ENCODE results near the gene RASL10B. TPM values are rescaled to one million over a fixed set of nuclear protein-coding genes. Genes with fewer than 3 reads are reported as not detected.

Gene RASL10B
- total and polyA plus RNA-seq, 2 experiments from 2014 or later: 0.11 to 0.54 TPM

DNA sequence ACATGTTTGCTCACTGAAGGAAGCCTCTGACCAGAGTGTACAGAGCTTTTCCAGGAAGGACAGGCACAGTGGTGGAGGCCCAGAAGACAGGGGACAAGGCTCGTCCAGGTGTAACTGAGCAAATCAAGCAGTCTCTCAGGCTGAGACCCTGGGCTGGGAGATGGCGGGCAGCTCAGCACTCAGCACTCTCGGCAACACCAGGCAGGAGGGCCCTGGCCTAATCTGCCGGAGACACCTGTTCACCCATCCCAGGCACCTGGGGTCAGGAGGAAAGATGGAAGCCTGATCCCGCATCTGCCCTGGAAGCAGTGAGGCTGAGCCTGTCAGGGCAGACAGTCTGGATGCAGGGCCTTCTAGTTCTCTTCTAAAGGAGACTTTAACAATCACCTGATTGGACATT lies 4.8 kb downstream of the RASL10B start:
- 82 to 84% methylated on average over 5 of the region's 5 CpGs for WGBS, 2 experiments (ENCODE audit: low coverage in 1 of 2, low lambda C conversion rate in 2 of 2, missing lambda C conversion rate in 2 of 2)
- Histone ChIP-seq H3K79me2 (ENCODE audit: insufficient read depth) (no peaks in the 10 kb centered on the region), H4K20me1 (ENCODE audit: insufficient read depth) (no peaks in the 10 kb centered on the region), H3K9me2 (ENCODE audit: insufficient read depth) (no peaks in the 10 kb centered on the region), H3K27ac (no peak overlapping the region), H3K9ac (no peak overlapping the region), H3K9me3 (ENCODE audit: low read depth) (no peaks in the 10 kb centered on the region), H3K4me3 (no peak overlapping the region), H3K36me3 (ENCODE audit: low read depth) (no peaks in the 10 kb centered on the region), H3K4me2 (ENCODE audit: unreplicated experiment) (no peak overlapping the region), H3K27me3 (replicated peaks; ENCODE audit: insufficient read depth) (peaks cover 20% of the 10 kb centered on the region), H2AFZ (no peak overlapping the region), H3F3A (ENCODE audit: insufficient read depth) (no peaks in the 10 kb centered on the region), H3K4me1 (ENCODE audit: insufficient read depth) (peaks cover under 1% of the 10 kb centered on the region; the same call in 1 of the 2 replicates)
- in situ Hi-C loops (cut with MboI): no loop called here
- no peak for TF ChIP-seq EZH2phosphoT487 (IDR thresholded peaks at IDR 0.05; ENCODE audit: insufficient read depth, low read depth)
- TF ChIP-seq EZH2 (IDR thresholded peaks at IDR 0.05; ENCODE audit: insufficient read depth, poor library complexity, severe bottlenecking): no peak
- DNase-seq: no peak

DNA sequence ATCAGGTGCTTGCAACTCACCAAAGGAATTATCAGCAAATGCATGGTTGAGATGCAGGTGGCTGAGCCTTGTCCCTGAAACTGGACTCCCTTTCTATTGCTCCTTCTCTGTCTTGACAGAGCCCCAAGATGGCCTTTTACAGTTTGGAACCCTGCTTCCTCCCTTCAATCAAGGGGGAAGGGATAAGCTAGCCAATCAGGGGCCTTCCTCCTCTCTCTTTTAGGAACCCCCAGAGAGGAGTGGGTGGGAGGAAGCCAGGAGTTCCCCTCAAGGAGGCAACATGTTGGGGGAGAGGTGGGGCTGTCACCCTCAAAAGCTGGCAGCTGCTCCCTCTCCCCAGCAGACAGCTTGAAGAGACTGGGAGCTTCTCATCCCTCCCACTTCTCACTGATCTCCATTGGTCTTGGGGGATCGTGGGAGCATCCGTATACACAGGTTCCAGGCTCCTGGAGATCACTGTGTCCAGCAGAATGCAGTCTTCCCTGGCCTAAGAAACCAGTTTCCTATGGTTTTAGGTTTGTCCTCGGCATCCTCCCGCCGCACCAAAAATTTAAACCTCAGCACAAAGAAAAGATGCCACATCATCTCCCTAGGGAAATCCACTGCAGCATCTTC lies 7.2 kb downstream of the RASL10B start:
- Histone ChIP-seq H4K20me1 (ENCODE audit: insufficient read depth) (no peaks in the 10 kb centered on the region), H3K36me3 (ENCODE audit: low read depth) (no peaks in the 10 kb centered on the region), H3K4me2 (ENCODE audit: unreplicated experiment) (no peak overlapping the region), H3K4me3 (no peak overlapping the region), H3K9me3 (ENCODE audit: low read depth) (no peaks in the 10 kb centered on the region), H3K9ac (no peak overlapping the region), H3K27ac (no peak overlapping the region), H2AFZ (no peak overlapping the region), H3K79me2 (ENCODE audit: insufficient read depth) (no peaks in the 10 kb centered on the region), H3F3A (ENCODE audit: insufficient read depth) (no peaks in the 10 kb centered on the region), H3K27me3 (replicated peaks; ENCODE audit: insufficient read depth) (peaks cover 29% of the 10 kb centered on the region), H3K4me1 (ENCODE audit: insufficient read depth) (no peaks in the 10 kb centered on the region), H3K9me2 (ENCODE audit: insufficient read depth) (no peaks in the 10 kb centered on the region)
- 72 to 78% methylated on average over 5 of the region's 5 CpGs for WGBS, 2 experiments (ENCODE audit: low coverage in 1 of 2, low lambda C conversion rate in 2 of 2, missing lambda C conversion rate in 2 of 2)
- in situ Hi-C loops (cut with MboI): no loop called here
- no peak for DNase-seq
- TF ChIP-seq EZH2 (IDR thresholded peaks at IDR 0.05; ENCODE audit: insufficient read depth, poor library complexity, severe bottlenecking) (no peak), EZH2phosphoT487 (IDR thresholded peaks at IDR 0.05; ENCODE audit: insufficient read depth, low read depth) (no peak)

DNA sequence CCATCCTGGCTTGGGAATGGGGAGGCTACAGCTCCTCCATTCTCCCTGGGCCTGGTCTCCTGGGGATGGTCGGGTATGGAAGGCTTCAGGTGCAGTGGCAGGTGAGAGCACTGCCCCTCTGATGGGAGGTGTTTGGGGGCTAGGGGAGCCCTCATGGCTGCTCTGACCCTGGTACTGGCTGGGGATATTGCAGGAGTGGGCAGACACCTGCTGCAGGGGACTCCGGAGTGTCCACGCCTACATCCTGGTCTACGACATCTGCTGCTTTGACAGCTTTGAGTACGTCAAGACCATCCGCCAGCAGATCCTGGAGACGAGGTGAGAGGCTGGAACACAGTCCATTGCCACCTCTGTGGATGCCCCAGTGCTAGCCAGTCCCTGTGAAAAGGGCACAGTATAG lies 8.8 kb downstream of the RASL10B start:
- H3K9me2 ChIP-seq (ENCODE audit: insufficient read depth): no peaks in the 10 kb centered on the region
- H3K36me3 ChIP-seq (ENCODE audit: low read depth): no peaks in the 10 kb centered on the region
- H3K4me2 ChIP-seq (ENCODE audit: unreplicated experiment): no peak overlapping the region
- H3F3A ChIP-seq (ENCODE audit: insufficient read depth): no peaks in the 10 kb centered on the region
- H2AFZ ChIP-seq: no peak overlapping the region
- no peaks in the 10 kb centered on the region for H3K4me1 ChIP-seq (ENCODE audit: insufficient read depth)
- H3K9me3 ChIP-seq (ENCODE audit: low read depth): no peaks in the 10 kb centered on the region
- H3K27ac ChIP-seq: no peak overlapping the region
- no peaks in the 10 kb centered on the region for H4K20me1 ChIP-seq (ENCODE audit: insufficient read depth)
- in situ Hi-C loops (cut with MboI): no loop called here
- H3K4me3 ChIP-seq: no peak overlapping the region
- TF ChIP-seq EZH2phosphoT487 (IDR thresholded peaks at IDR 0.05; ENCODE audit: insufficient read depth, low read depth): no peak
- TF ChIP-seq EZH2 (IDR thresholded peaks at IDR 0.05; ENCODE audit: insufficient read depth, poor library complexity, severe bottlenecking): no peak
- no peaks in the 10 kb centered on the region for H3K79me2 ChIP-seq (ENCODE audit: insufficient read depth)
- peaks cover 29% of the 10 kb centered on the region for H3K27me3 ChIP-seq (replicated peaks; ENCODE audit: insufficient read depth)
- 79 to 82% methylated on average over 7 of the region's 7 CpGs for WGBS, 2 experiments (ENCODE audit: low coverage in 1 of 2, low lambda C conversion rate in 2 of 2, missing lambda C conversion rate in 2 of 2)
- H3K9ac ChIP-seq: no peak overlapping the region
- DNase-seq: no peak

- H3K4me1 ChIP-seq (ENCODE audit: insufficient read depth): no peaks in the 10 kb centered on the region
- H3K9ac ChIP-seq: no peak overlapping the region
- in situ Hi-C loops (cut with MboI): no loop called here
- H3K27ac ChIP-seq: no peak overlapping the region
- WGBS, 2 experiments (ENCODE audit: low coverage in 1 of 2, low lambda C conversion rate in 2 of 2, missing lambda C conversion rate in 2 of 2): 20 to 24% methylated on average over 56 of the region's 73 CpGs
- DNase-seq: no peak
- no peak overlapping the region for H3K4me3 ChIP-seq
- no peaks in the 10 kb centered on the region for H3K9me3 ChIP-seq (ENCODE audit: low read depth)
- TF ChIP-seq EZH2phosphoT487 (IDR thresholded peaks at IDR 0.05; ENCODE audit: insufficient read depth, low read depth): no peak
- TF ChIP-seq EZH2 (IDR thresholded peaks at IDR 0.05; ENCODE audit: insufficient read depth, poor library complexity, severe bottlenecking): no peak
- H3K4me2 ChIP-seq (ENCODE audit: unreplicated experiment): no peak overlapping the region
- no peaks in the 10 kb centered on the region for H4K20me1 ChIP-seq (ENCODE audit: insufficient read depth)
- peaks cover 29% of the 10 kb centered on the region for H3K27me3 ChIP-seq (replicated peaks; ENCODE audit: insufficient read depth)
- H3K36me3 ChIP-seq (ENCODE audit: low read depth): no peaks in the 10 kb centered on the region
- no peaks in the 10 kb centered on the region for H3K9me2 ChIP-seq (ENCODE audit: insufficient read depth)
- H3K79me2 ChIP-seq (ENCODE audit: insufficient read depth): no peaks in the 10 kb centered on the region
- no peaks in the 10 kb centered on the region for H3F3A ChIP-seq (ENCODE audit: insufficient read depth)
- no peak overlapping the region for H2AFZ ChIP-seq
Measured at GRCh38 chr17:35740997-35741931, 9.8 kb downstream of the RASL10B start.
